ENCODE measurements around the gene NUP42.

NUP42 gene

GRCh38 chr7:23181684-23182553 is at the start of gene NUP42:
TSS of gene NUP42 (plus strand) at chr7:23182048. CDS start at chr7:23182086, 38 bp downstream.
- TF ChIP-seq EP300 (IDR thresholded peaks at IDR 0.05; ENCODE audit: borderline replicate concordance) (no peak), EGR1 (IDR thresholded peaks at IDR 0.05) (no peak), TAF1 (IDR thresholded peaks at IDR 0.05; ENCODE audit: low read depth) (peak; percentile 78; the same call in 1 of the 2 replicates), FOXM1 (IDR thresholded peaks at IDR 0.05; ENCODE audit: borderline replicate concordance, low read depth) (peak; percentile 49; the same call in 1 of the 2 replicates), CEBPB (IDR thresholded peaks at IDR 0.05) (no peak), USF1 (IDR thresholded peaks at IDR 0.05) (peak; percentile 46), NFIC (IDR thresholded peaks at IDR 0.05) (peak; percentile 84), RAD21 (IDR thresholded peaks at IDR 0.05; ENCODE audit: low read depth) (no peak), TCF12 (IDR thresholded peaks at IDR 0.05; ENCODE audit: low read depth) (peak; percentile 54; the same call in 1 of the 2 replicates), ZBTB7A (IDR thresholded peaks at IDR 0.05; ENCODE audit: low read depth) (0 out of 2 replicates have a peak, but pooled peaks have one; percentile 43), YY1 (IDR thresholded peaks at IDR 0.05; ENCODE audit: low read depth) (peak; percentile 60), MAX (IDR thresholded peaks at IDR 0.05) (peak; percentile 85), REST (IDR thresholded peaks at IDR 0.05; ENCODE audit: low read depth) (no peak), TEAD4 (IDR thresholded peaks at IDR 0.05) (peak; percentile 25; the same call in 1 of the 2 replicates), CREB1 (IDR thresholded peaks at IDR 0.05; ENCODE audit: low read depth) (peak; percentile 95)

GRCh38 chr7:23133797-23134196 is 48.1 kb upstream of the NUP42 start:
- TF ChIP-seq EP300 (IDR thresholded peaks at IDR 0.05; ENCODE audit: borderline replicate concordance) (no peak), NFIC (IDR thresholded peaks at IDR 0.05) (no peak), YY1 (IDR thresholded peaks at IDR 0.05; ENCODE audit: low read depth) (no peak), USF1 (IDR thresholded peaks at IDR 0.05) (no peak), CREB1 (IDR thresholded peaks at IDR 0.05; ENCODE audit: low read depth) (no peak), TEAD4 (IDR thresholded peaks at IDR 0.05) (no peak), REST (IDR thresholded peaks at IDR 0.05; ENCODE audit: low read depth) (no peak), ZBTB7A (IDR thresholded peaks at IDR 0.05; ENCODE audit: low read depth) (no peak), TCF12 (IDR thresholded peaks at IDR 0.05; ENCODE audit: low read depth) (no peak), EGR1 (IDR thresholded peaks at IDR 0.05) (no peak), FOXM1 (IDR thresholded peaks at IDR 0.05; ENCODE audit: borderline replicate concordance, low read depth) (no peak), CEBPB (IDR thresholded peaks at IDR 0.05) (no peak), RAD21 (IDR thresholded peaks at IDR 0.05; ENCODE audit: low read depth) (no peak), MAX (IDR thresholded peaks at IDR 0.05) (no peak), TAF1 (IDR thresholded peaks at IDR 0.05; ENCODE audit: low read depth) (no peak)

- TF ChIP-seq YY1 (IDR thresholded peaks at IDR 0.05; ENCODE audit: low read depth) (no peak), TCF12 (IDR thresholded peaks at IDR 0.05; ENCODE audit: low read depth) (no peak), CEBPB (IDR thresholded peaks at IDR 0.05) (no peak), NFIC (IDR thresholded peaks at IDR 0.05) (no peak), RAD21 (IDR thresholded peaks at IDR 0.05; ENCODE audit: low read depth) (no peak), REST (IDR thresholded peaks at IDR 0.05; ENCODE audit: low read depth) (no peak), EGR1 (IDR thresholded peaks at IDR 0.05) (no peak)
These were observed 46.1 kb upstream of the NUP42 start for GRCh38 chr7:23135755-23136154.

GRCh38 chr7:23136216-23136615 is 45.6 kb upstream of the NUP42 start:
- TF ChIP-seq RAD21 (IDR thresholded peaks at IDR 0.05; ENCODE audit: low read depth) (no peak), TCF12 (IDR thresholded peaks at IDR 0.05; ENCODE audit: low read depth) (no peak), CEBPB (IDR thresholded peaks at IDR 0.05) (no peak), FOXM1 (IDR thresholded peaks at IDR 0.05; ENCODE audit: borderline replicate concordance, low read depth) (no peak), CREB1 (IDR thresholded peaks at IDR 0.05; ENCODE audit: low read depth) (no peak), EGR1 (IDR thresholded peaks at IDR 0.05) (no peak), TEAD4 (IDR thresholded peaks at IDR 0.05) (no peak), MAX (IDR thresholded peaks at IDR 0.05) (no peak), EP300 (IDR thresholded peaks at IDR 0.05; ENCODE audit: borderline replicate concordance) (no peak), TAF1 (IDR thresholded peaks at IDR 0.05; ENCODE audit: low read depth) (no peak), ZBTB7A (IDR thresholded peaks at IDR 0.05; ENCODE audit: low read depth) (no peak), NFIC (IDR thresholded peaks at IDR 0.05) (no peak), YY1 (IDR thresholded peaks at IDR 0.05; ENCODE audit: low read depth) (no peak)
